ENCODE data around the gene IL15RA. TPM values are rescaled to one million over a fixed set of nuclear protein-coding genes. Genes with fewer than 3 reads are reported as not detected.
"Not testable (repeated sequence)": the region's sequence is repeated elsewhere in the genome, so short reads cannot be mapped to it uniquely, and the experiment has no call there.

The IL15RA gene
- total RNA-seq, 2 donors from 2014 or later = 9.6 to 30.5 TPM

- no peak for TF ChIP-seq CTCF (IDR thresholded peaks at IDR 0.05)
- H3K27ac ChIP-seq = no peak overlapping the region
Observed at GRCh38 chr10:5947471-5948207, 29.7 kb downstream of the IL15RA start.

GRCh38 chr10:5946786-5947185 is 30.6 kb downstream of the IL15RA start:
- Histone ChIP-seq H3K36me3 (no peaks in the 10 kb centered on the region), H3K4me1 (peaks cover 0 to 67% of the 10 kb centered on the region in 2 donors), H3K4me3 (no peak overlapping the region), H3K27ac (peak overlapping the region in 1 of 2 donors; percentile 87), H3K27me3 (no peaks in the 10 kb centered on the region), H3K9me3 (no peaks in the 10 kb centered on the region)
- no peak for TF ChIP-seq CTCF (IDR thresholded peaks at IDR 0.05)
- DNase-seq (ENCODE audit: low spot score) = no peak

More at GRCh38 chr10:5947471-5948207, 29.7 kb downstream of the IL15RA start:
- no peaks in the 10 kb centered on the region for H3K9me3 ChIP-seq
- no peak for DNase-seq (ENCODE audit: low spot score)
- peaks cover 0 to 60% of the 10 kb centered on the region in 2 donors for H3K4me1 ChIP-seq
- H3K27me3 ChIP-seq = no peaks in the 10 kb centered on the region
- H3K4me3 ChIP-seq = no peak overlapping the region
- no peaks in the 10 kb centered on the region for H3K36me3 ChIP-seq

- not testable (repeated sequence) for DNase-seq (ENCODE audit: low spot score); H3K4me3 ChIP-seq; H3K9me3 ChIP-seq; H3K27me3 ChIP-seq; H3K36me3 ChIP-seq
- Histone ChIP-seq H3K4me1 (peaks cover 0 to 68% of the 10 kb centered on the region in 2 donors), H3K27ac (peak overlapping the region; percentile 85 to 87)
Observed at GRCh38 chr10:5946419-5946775, 30.9 kb downstream of the IL15RA start.

- Histone ChIP-seq H3K4me1 (peaks cover 0 to 63% of the 10 kb centered on the region in 2 donors), H3K27me3 (no peaks in the 10 kb centered on the region), H3K27ac (peak overlapping the region; percentile 85 to 87), H3K9me3 (no peaks in the 10 kb centered on the region), H3K36me3 (no peaks in the 10 kb centered on the region), H3K4me3 (peak overlapping the region; percentile 6 to 40)
- peak; percentile 83 for DNase-seq (ENCODE audit: low spot score)
- TF ChIP-seq CTCF (IDR thresholded peaks at IDR 0.05) = no peak
Observed at GRCh38 chr10:5945561-5946418, 31.6 kb downstream of the IL15RA start.

GRCh38 chr10:5945190-5945509 is 32.2 kb downstream of the IL15RA start:
- H3K9me3 ChIP-seq = no peaks in the 10 kb centered on the region
- no peaks in the 10 kb centered on the region for H3K27me3 ChIP-seq
- peak overlapping the region; percentile 6 to 40 for H3K4me3 ChIP-seq
- H3K36me3 ChIP-seq = no peaks in the 10 kb centered on the region
- no peak for DNase-seq (ENCODE audit: low spot score)
- H3K27ac ChIP-seq = peak overlapping the region; percentile 85 to 87
- H3K4me1 ChIP-seq = peaks cover 0 to 57% of the 10 kb centered on the region in 2 donors
- no peak for TF ChIP-seq CTCF (IDR thresholded peaks at IDR 0.05)
